ENCODE results near the gene KCTD17.

The KCTD17 gene

DNA sequence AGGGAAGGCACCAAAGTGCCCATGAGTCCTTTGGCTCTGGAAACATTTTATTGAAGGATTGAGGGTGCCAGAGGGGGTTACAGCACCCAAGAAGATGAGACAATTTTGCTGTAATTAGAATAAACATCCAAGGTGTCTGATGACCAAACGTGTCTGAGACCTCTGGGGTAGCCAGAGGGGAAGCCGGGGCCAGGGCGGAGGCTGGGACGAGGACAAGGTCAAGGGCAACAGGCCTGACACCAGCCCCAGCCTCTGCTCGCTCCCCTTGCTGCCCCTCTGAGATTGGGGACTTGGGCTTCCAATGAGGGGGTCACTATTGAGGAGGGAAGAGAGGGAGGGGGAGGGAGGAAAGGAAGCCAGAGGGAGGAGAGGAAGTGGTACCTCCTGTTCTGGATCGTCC lies 32.4 kb downstream of the KCTD17 start:
- Mint-ChIP-seq H3K4me1 (ENCODE audit: low read depth) (peaks cover 60% of the 10 kb centered on the region), H3K27me3 (no peaks in the 10 kb centered on the region), H3K36me3 (ENCODE audit: low read depth) (no peaks in the 10 kb centered on the region), H3K4me3 (no peak overlapping the region), H3K9me3 (no peaks in the 10 kb centered on the region), H3K27ac (no peak overlapping the region)

DNA sequence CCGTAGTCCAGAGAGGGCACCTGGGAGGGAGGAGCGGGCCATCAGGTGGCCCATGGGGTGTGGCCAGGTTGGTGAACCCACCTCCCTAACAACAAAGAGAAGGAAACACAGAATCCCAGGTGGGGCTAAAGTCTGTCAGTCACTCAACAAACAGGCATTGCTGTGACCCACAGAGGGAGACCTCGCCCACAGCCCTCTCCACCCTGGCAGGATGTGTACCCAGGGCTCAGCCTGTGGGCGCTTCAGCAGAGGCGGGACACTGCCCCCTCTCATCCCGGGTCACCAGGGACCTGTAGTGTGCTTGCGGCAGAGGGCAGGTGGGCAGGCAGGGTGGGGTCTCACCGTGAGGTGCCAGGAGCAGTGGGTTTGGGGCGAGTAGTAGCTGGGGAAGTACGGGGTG lies 32.8 kb downstream of the KCTD17 start:
- no peak overlapping the region for H3K27ac Mint-ChIP-seq

DNA sequence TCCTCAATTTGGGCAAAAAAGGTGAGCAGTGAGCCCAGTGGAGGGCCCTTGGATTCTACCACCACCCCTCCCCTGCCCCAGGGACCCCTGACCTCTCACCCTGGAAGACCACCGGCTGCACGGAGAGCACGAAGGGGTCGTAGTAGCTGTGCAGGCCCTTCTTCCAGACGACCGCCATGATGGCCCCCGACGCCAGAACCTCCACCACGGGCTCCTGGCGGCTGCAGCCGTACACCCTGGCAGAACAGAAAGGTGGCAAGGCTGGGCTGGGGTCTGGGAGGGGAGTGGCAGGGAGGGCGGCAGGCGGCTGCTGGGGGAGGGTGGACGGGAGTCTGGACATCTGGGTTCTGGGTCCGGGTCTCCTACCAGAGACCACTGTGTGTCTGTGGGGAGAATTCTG lies 34.6 kb downstream of the KCTD17 start:
- no peak overlapping the region for H3K27ac Mint-ChIP-seq
- no peaks in the 10 kb centered on the region for H3K36me3 Mint-ChIP-seq (ENCODE audit: low read depth)

More for the DNA sequence above, 32.8 kb downstream of the KCTD17 start:
- H3K4me3 Mint-ChIP-seq, result no peak overlapping the region
- H3K9me3 Mint-ChIP-seq, result no peaks in the 10 kb centered on the region
- H3K27me3 Mint-ChIP-seq, result no peaks in the 10 kb centered on the region
- no peaks in the 10 kb centered on the region for H3K36me3 Mint-ChIP-seq (ENCODE audit: low read depth)
- peaks cover 55% of the 10 kb centered on the region for H3K4me1 Mint-ChIP-seq (ENCODE audit: low read depth)

DNA sequence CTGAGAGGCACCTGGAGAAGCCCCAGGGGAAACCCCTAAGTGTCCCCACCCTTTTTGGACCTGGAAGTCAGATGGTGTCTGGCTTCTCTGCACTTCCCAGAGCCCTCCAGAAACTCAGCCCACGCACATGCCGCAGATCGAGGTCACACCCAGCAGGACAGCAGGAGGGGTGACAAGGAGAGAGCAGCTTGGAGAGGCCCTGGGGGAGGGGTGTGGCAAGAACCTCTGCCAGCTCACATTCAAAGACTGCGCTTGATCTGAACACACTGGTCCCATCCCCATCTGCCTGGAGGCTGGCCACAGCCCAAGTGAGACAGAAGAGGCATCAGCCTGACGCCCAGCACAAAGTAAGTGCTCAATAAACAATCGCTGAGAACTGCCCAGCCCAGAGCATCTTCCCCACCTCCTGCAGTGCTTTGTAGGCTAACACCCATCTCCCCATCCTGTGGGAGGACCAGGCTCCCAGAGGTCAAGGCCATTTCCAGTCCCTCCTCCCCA lies 36.6 kb downstream of the KCTD17 start:
- Mint-ChIP-seq H3K36me3 (ENCODE audit: low read depth) (no peaks in the 10 kb centered on the region), H3K27me3 (no peaks in the 10 kb centered on the region), H3K4me3 (peak overlapping the region; percentile 48), H3K9me3 (no peaks in the 10 kb centered on the region), H3K27ac (peak overlapping the region; percentile 45), H3K4me1 (ENCODE audit: low read depth) (peaks cover 17% of the 10 kb centered on the region)

More for the DNA sequence above, 34.6 kb downstream of the KCTD17 start:
- H3K9me3 Mint-ChIP-seq, result no peaks in the 10 kb centered on the region
- peaks cover 37% of the 10 kb centered on the region for H3K4me1 Mint-ChIP-seq (ENCODE audit: low read depth)
- no peaks in the 10 kb centered on the region for H3K27me3 Mint-ChIP-seq
- H3K4me3 Mint-ChIP-seq, result no peak overlapping the region

DNA sequence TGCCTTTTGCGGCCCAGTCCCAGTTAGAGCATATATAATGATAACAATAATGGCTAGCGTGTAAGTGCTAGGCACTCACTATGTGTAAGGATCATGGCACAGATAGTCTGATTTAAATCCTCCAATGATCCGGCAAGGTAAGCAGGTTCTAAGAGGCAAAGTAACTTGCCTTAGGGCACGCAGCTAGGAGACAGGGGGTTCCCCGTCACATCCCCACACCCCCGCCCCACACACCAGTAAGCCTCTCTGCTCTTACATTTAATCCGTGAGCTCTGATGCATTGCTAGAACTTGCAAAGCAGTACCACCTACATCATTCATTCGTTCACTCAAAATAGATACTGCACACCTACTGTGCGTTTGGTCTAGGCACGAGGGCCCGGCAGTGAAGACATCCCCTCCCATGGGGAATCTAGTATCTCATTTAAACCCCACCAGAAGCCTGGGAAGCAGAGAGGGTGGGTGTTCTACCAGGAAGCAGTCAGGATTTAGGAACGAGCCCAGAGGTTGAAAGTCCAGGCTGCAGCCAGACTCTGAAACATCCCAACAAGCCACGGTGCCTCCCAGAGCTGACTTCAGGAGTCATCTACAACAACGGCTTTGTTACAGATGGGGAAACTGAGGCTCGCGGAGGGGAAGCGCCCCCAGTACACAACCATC lies 37.3 kb downstream of the KCTD17 start:
- H3K4me1 Mint-ChIP-seq (ENCODE audit: low read depth), result peaks cover 13% of the 10 kb centered on the region
- no peaks in the 10 kb centered on the region for H3K9me3 Mint-ChIP-seq
- no peaks in the 10 kb centered on the region for H3K27me3 Mint-ChIP-seq
- H3K27ac Mint-ChIP-seq, result no peak overlapping the region
- no peaks in the 10 kb centered on the region for H3K36me3 Mint-ChIP-seq (ENCODE audit: low read depth)
- H3K4me3 Mint-ChIP-seq, result no peak overlapping the region

DNA sequence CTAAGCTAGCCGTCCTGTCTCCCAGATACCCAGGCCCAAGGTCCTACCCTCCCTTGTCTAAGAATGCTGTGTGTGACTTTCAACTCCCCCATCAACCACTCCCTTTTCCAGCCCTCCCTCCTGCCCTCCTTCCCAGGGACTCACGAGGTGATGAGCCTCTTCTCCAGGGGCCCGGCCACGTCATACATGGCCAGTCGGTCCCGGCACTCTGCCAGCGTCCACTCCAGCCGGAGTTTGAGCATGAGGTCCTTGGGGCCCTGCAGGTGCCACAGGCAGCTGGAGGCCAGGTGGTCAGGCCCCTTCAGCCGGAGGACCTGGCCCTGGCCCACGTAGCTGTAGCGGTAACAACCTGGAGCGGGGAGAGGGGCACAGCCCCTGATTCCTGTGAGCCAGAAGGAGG lies 37.9 kb downstream of the KCTD17 start:
- Mint-ChIP-seq H3K27me3 (no peaks in the 10 kb centered on the region), H3K9me3 (no peaks in the 10 kb centered on the region), H3K4me3 (no peak overlapping the region), H3K4me1 (ENCODE audit: low read depth) (peaks cover 18% of the 10 kb centered on the region), H3K36me3 (ENCODE audit: low read depth) (no peaks in the 10 kb centered on the region), H3K27ac (no peak overlapping the region)

DNA sequence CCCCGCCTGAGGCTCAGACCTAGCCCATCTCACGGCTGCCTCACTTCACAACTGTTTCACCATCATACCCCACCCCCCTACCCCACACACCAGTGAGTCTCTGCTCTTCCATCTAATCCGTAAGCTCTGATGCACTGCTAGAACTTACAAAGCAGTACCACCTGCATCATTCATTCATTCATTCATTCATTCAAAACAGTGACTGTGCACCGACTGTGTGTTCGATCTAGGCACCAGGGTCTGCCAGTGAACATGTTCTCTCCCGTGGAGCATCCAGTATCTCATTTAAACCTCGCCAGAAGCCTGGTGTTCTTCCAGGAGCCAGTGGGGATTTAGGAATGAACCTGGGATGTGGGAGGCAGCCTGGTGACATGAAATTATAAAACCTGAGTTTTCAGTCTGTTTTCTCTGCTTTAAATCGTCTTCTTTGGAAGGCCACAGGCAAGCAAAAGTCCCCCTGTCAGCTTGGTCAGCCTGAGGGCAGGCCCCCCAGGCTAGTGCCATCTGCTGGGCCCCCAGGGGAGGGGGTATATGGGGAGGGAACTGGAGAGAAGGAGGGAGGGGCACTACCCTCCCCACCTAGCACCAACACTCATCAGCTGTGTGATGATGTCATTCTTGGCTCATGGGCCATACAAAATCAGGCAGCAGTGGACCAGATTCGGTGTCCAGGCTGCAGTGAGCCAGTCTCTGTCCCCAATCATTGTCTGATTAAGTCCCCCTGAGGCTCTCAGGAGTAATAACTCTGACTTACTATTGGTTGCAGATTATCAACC lies 39.6 kb downstream of the KCTD17 start:
- Mint-ChIP-seq H3K4me1 (ENCODE audit: low read depth) (peaks cover 32% of the 10 kb centered on the region), H3K4me3 (no peak overlapping the region), H3K27me3 (no peaks in the 10 kb centered on the region), H3K36me3 (ENCODE audit: low read depth) (peaks cover 4% of the 10 kb centered on the region), H3K9me3 (no peaks in the 10 kb centered on the region), H3K27ac (no peak overlapping the region)

DNA sequence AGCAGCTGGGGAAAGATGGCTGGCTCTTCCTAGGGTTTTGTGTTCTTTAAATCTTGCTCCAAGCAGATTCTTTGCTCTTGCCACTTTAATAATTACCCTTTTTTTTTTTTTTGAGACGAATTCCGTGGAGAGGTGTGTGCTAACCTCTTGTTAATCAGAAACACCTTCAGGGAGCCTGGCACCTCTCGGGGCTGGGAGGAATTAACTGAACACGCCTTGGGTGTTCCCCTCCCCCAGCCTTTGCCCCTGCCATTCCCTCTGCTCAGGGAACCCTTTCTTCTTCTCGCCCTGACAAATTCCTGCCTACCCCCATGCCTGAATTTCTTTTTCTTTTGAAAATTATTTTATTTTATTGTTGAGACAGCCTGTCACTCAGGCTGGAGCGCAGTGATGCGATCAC lies 40.5 kb downstream of the KCTD17 start:
- H3K4me3 Mint-ChIP-seq, result no peak overlapping the region
- H3K9me3 Mint-ChIP-seq, result no peaks in the 10 kb centered on the region
- no peaks in the 10 kb centered on the region for H3K27me3 Mint-ChIP-seq
- no peak overlapping the region for H3K27ac Mint-ChIP-seq
- peaks cover 33% of the 10 kb centered on the region for H3K4me1 Mint-ChIP-seq (ENCODE audit: low read depth)
- H3K36me3 Mint-ChIP-seq (ENCODE audit: low read depth), result peaks cover 4% of the 10 kb centered on the region

DNA sequence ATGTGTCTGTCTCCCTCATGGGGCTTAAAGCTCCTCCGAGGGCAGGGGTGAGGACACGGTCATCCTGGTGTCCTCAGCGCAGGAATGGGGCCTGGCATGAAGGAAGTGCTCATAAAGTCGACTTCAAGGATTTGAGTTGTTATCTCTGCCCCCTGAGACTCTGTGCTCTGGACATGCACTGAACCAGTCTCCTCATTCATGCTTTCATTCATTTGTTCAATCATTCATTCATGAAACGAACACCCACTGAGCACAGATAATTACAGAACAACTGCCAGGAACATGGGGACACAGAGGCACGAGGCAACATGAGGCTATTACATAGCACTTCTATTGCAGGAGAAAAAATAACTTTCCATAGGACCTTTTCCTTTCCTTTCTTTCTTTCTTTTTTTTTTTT lies 41.5 kb downstream of the KCTD17 start:
- H3K36me3 Mint-ChIP-seq (ENCODE audit: low read depth), result peaks cover 4% of the 10 kb centered on the region
- no peak overlapping the region for H3K4me3 Mint-ChIP-seq
- H3K27ac Mint-ChIP-seq, result no peak overlapping the region
- peaks cover 27% of the 10 kb centered on the region for H3K4me1 Mint-ChIP-seq (ENCODE audit: low read depth)
- H3K9me3 Mint-ChIP-seq, result no peaks in the 10 kb centered on the region
- H3K27me3 Mint-ChIP-seq, result no peaks in the 10 kb centered on the region

DNA sequence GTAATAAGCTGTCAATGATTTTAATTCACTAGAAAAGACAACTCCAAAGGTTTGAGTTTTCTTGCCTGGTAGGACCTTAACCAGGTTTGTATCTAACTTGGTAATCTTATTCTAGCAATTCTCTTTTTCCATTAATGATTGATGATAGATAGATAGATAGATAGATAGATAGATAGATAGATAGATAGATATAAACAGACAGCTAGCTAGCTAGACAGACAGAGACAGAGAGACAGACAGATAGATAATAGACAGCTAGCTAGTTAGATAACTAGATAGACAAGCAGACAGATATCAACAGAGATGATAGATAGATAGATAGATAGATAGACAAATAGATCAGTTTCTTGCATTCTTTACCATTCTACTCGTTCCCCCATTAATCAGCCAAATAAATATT lies 42.7 kb downstream of the KCTD17 start:
- peak overlapping the region; percentile 49 for H3K4me3 Mint-ChIP-seq
- H3K27ac Mint-ChIP-seq, result peak overlapping the region; percentile 75
- H3K4me1 Mint-ChIP-seq (ENCODE audit: low read depth), result peaks cover 31% of the 10 kb centered on the region
- H3K27me3 Mint-ChIP-seq, result no peaks in the 10 kb centered on the region
- H3K9me3 Mint-ChIP-seq, result no peaks in the 10 kb centered on the region
- peaks cover 4% of the 10 kb centered on the region for H3K36me3 Mint-ChIP-seq (ENCODE audit: low read depth)

DNA sequence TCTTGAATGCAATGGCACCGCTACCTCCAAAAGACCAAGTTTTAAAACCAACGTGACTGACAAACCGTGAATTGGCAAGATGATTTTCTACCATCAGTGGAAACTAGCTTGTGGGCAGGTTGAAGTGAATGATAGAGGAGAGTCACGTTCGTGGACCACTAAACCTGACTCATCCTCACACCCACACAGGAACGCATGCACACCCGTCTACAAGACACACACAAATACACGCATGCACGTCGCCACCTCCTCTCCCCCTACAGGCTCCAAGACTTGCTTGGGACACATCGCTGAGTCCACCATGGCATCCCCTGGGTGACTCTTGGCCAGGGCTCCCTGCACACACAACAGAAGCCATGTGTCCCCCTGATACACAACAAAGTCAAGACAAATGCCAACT lies 43.6 kb downstream of the KCTD17 start:
- Mint-ChIP-seq H3K27me3 (no peaks in the 10 kb centered on the region), H3K27ac (peak overlapping the region; percentile 75), H3K4me3 (peak overlapping the region; percentile 49), H3K9me3 (no peaks in the 10 kb centered on the region), H3K36me3 (ENCODE audit: low read depth) (peaks cover 4% of the 10 kb centered on the region), H3K4me1 (ENCODE audit: low read depth) (peaks cover 38% of the 10 kb centered on the region)

DNA sequence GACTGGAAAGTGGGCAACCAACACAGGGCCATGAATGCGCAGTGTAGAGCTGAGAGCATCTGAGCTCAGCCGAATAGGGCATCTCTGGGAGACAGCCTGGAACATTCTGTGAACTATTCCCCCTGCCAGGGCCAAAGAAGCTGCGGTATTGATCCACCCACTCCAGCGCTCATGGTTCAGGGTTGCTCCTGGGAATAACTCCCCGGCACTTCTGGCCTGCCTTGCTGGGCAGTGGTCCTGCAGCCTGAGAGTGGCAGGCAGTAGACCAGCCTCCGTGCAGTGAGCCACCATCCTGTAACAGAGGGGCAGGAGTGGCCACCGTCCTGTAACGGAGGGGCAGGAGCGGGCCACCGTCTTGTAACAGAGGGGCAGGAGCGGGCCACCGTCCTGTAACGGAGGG lies 45.8 kb downstream of the KCTD17 start:
- no peaks in the 10 kb centered on the region for H3K9me3 Mint-ChIP-seq
- no peak overlapping the region for H3K27ac Mint-ChIP-seq
- H3K4me1 Mint-ChIP-seq (ENCODE audit: low read depth), result peaks cover 48% of the 10 kb centered on the region

DNA sequence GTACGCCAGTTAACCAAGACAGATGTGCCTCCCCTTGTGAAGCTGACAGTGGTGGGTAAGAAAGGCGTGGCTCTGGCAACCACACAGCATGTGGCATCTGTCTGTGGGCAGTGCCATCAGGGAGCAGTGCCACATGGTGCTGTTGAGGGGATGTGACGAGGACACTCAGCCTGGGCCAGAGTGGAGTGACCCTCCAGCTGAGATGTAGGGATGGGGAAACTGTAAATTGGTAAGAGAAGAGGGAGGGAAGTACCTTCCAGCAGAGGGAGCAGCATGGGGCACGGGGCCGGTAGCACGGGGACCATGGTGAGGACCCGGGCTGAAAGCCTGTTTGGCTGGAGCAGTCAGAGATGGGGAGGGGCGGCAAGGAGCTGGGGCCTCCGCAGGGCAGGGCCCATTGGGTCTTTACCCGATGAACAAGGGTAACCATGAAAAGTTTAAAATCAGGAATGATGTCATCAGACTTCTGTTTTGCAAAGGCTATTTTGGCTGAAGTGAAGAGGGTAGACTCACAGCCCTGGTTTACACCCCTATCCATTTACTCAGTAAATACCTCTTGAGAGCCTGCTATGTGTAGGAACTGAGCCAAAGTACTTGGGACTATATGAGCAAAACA lies 47.5 kb downstream of the KCTD17 start:
- H3K27ac Mint-ChIP-seq, result peak overlapping the region; percentile 59
- H3K36me3 Mint-ChIP-seq (ENCODE audit: low read depth), result peaks cover 4% of the 10 kb centered on the region
- H3K27me3 Mint-ChIP-seq, result no peaks in the 10 kb centered on the region
- no peaks in the 10 kb centered on the region for H3K9me3 Mint-ChIP-seq
- H3K4me1 Mint-ChIP-seq (ENCODE audit: low read depth), result peaks cover 46% of the 10 kb centered on the region
- no peak overlapping the region for H3K4me3 Mint-ChIP-seq

More for the DNA sequence above, 45.8 kb downstream of the KCTD17 start:
- Mint-ChIP-seq H3K36me3 (ENCODE audit: low read depth) (peaks cover 4% of the 10 kb centered on the region), H3K27me3 (no peaks in the 10 kb centered on the region), H3K4me3 (no peak overlapping the region)

DNA sequence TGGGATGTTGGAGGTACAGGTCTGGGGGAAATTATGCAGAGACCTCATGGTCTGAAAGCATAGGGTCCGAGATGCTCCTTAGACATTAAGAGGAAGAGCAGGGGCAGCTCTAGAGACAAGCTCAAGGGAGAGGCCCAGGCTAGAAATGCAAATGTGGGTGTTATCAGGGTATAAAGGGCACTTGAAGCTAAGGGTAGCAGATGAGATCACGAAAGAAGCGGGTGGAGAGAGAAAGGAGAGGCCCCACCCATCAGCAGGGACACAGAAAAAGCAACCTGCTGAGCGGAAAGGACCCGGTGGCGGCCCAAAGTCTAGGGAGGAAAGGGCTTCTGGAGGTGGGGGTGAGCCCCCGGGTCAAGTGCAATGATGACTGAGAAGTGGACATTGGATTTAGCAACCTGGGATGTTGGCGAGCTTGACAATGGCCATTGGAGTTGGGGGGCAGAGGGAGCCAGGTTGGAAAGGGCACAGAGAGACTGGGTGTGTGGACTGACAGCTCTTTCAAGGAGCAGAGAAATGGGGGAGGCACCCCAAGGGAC lies 49.1 kb downstream of the KCTD17 start:
- peak overlapping the region; percentile 77 for H3K27ac Mint-ChIP-seq
- H3K27me3 Mint-ChIP-seq, result no peaks in the 10 kb centered on the region
- H3K4me1 Mint-ChIP-seq (ENCODE audit: low read depth), result peaks cover 32% of the 10 kb centered on the region
- no peaks in the 10 kb centered on the region for H3K36me3 Mint-ChIP-seq (ENCODE audit: low read depth)
- H3K4me3 Mint-ChIP-seq, result no peak overlapping the region
- H3K9me3 Mint-ChIP-seq, result no peaks in the 10 kb centered on the region

Measured in stimulated activated naive CD8-positive, alpha-beta T cell treated with anti-CD3 and anti-CD28 coated beads, Interleukin-15, Interleukin-2, amounts not matched to agents 100 ng/mL and 50 ng/mL, for 24 hours (primary cell).